Ovary (tissue), 3 donors: Measurements from ENCODE around the gene FAM13C.

ENCODE experiments used
- EP300 ChIP-seq: sonication (generic); formaldehyde crosslinking; IDR thresholded peaks from one replicate; pipeline ENCODE4 v1.6.1; 2017; ENCODE audit warnings: antibody characterized with exemption
- POLR2A ChIP-seq: fragments of 450-650 bp; IDR thresholded peaks from one replicate; pipeline ENCODE4 v1.6.1; 2017; ENCODE audit warnings: antibody characterized with exemption, mild to moderate bottlenecking, moderate library complexity
- TF ChIP-seq, protein P1 (sequence below), 3 donors: fragments of 450-650 bp in 2 of 3; fragments of 200-600 bp in 1 of 3; IDR thresholded peaks; one replicate each; pipeline versions ENCODE4 v1.5.1 to v1.8.0; 2016 to 2022; ENCODE audit warnings: antibody characterized with exemption in 3 of 3, mild to moderate bottlenecking in 1 of 3
- donor health status: DM: no; HTN: no; CAD: no.

DNA sequence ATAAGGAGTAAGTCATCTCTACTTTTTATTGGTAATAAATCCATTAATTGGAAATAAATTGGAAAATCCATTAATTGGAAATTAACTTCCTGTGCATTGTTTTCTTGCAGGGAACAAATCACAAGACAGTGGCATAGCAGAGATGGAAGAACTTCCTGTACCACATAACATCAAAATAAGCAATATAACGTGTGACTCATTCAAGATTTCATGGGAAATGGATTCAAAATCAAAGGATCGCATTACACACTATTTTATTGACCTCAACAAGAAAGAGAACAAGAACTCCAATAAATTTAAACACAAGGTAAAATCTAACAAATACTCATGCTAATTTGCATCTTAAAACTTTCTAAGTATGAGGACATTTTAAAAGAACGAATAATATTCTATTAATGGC, 128.2 kb downstream of the FAM13C start:
- TF ChIP-seq, protein P1, sequence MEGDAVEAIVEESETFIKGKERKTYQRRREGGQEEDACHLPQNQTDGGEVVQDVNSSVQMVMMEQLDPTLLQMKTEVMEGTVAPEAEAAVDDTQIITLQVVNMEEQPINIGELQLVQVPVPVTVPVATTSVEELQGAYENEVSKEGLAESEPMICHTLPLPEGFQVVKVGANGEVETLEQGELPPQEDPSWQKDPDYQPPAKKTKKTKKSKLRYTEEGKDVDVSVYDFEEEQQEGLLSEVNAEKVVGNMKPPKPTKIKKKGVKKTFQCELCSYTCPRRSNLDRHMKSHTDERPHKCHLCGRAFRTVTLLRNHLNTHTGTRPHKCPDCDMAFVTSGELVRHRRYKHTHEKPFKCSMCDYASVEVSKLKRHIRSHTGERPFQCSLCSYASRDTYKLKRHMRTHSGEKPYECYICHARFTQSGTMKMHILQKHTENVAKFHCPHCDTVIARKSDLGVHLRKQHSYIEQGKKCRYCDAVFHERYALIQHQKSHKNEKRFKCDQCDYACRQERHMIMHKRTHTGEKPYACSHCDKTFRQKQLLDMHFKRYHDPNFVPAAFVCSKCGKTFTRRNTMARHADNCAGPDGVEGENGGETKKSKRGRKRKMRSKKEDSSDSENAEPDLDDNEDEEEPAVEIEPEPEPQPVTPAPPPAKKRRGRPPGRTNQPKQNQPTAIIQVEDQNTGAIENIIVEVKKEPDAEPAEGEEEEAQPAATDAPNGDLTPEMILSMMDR (IDR thresholded peaks at IDR 0.05) = no peak
- TF ChIP-seq EP300 (no peak), POLR2A (no peak)
